Measurements from ENCODE around the gene DACT3. TPM values are rescaled to one million over a fixed set of nuclear protein-coding genes. Genes with fewer than 3 reads are reported as not detected.

The DACT3 gene
- 1 to 10 TPM in 2 of 3 donors, under 1 TPM in 1; 0.41 to 3.6 (median 1.3) TPM for polyA plus RNA-seq

GRCh38 chr19:46661020-46661731 is at the start of gene DACT3:
Gene DACT3, minus strand, starts transcription at chr19:46661182. Its CDS starts 118 bp downstream, at chr19:46661064.
- 0 to 1% (median 1%) methylated on average over 46 to 61 of the region's 61 CpGs for WGBS, 3 donors
- no peak within 1 kb of the TSS for H3K27ac ChIP-seq (ENCODE audit: low read depth, low read length)

- 78 to 79% (median 79%) methylated on average over 24 to 25 of the region's 25 CpGs for WGBS, 3 donors
- no peak overlapping the region for H3K27ac ChIP-seq (ENCODE audit: low read depth, low read length)
Measured at GRCh38 chr19:46710687-46711086, 49.7 kb upstream of the DACT3 start.

GRCh38 chr19:46704379-46705076 is 43.5 kb upstream of the DACT3 start:
- 25 to 37% (median 31%) methylated on average over 19 to 21 of the region's 21 CpGs for WGBS, 3 donors

GRCh38 chr19:46700704-46701103 is 39.7 kb upstream of the DACT3 start:
- WGBS, 3 donors: 86 to 89% (median 88%) methylated on average over 13 of the region's 13 CpGs
- H3K27ac ChIP-seq (ENCODE audit: low read depth, low read length): no peak overlapping the region

More at GRCh38 chr19:46704379-46705076, 43.5 kb upstream of the DACT3 start:
- H3K27ac ChIP-seq (ENCODE audit: low read depth, low read length): no peak overlapping the region

- WGBS, 3 donors: 89 to 94% (median 92%) methylated on average over 11 of the region's 11 CpGs
- no peak overlapping the region for H3K27ac ChIP-seq (ENCODE audit: low read depth, low read length)
Measured at GRCh38 chr19:46698395-46699321, 37.7 kb upstream of the DACT3 start.

- 16 to 44% (median 43%) methylated on average over 39 of the region's 39 CpGs for WGBS, 3 donors
- H3K27ac ChIP-seq (ENCODE audit: low read depth, low read length): no peak overlapping the region
Measured at GRCh38 chr19:46697204-46697960, 36.4 kb upstream of the DACT3 start.

- 67 to 87% (median 85%) methylated on average over 9 of the region's 9 CpGs for WGBS, 3 donors
- H3K27ac ChIP-seq (ENCODE audit: low read depth, low read length): no peak overlapping the region
Measured at GRCh38 chr19:46696866-46697203, 35.9 kb upstream of the DACT3 start.

GRCh38 chr19:46696052-46696451 is 35.1 kb upstream of the DACT3 start:
- no peak overlapping the region for H3K27ac ChIP-seq (ENCODE audit: low read depth, low read length)
- WGBS, 3 donors: 94 to 97% (median 96%) methylated on average over 10 of the region's 10 CpGs

GRCh38 chr19:46693760-46694159 is 32.8 kb upstream of the DACT3 start:
- H3K27ac ChIP-seq (ENCODE audit: low read depth, low read length): no peak overlapping the region
- WGBS, 3 donors: 93 to 96% (median 94%) methylated on average over 20 to 22 of the region's 22 CpGs

- WGBS, 3 donors: 85 to 96% (median 93%) methylated on average over 4 of the region's 4 CpGs
- H3K27ac ChIP-seq (ENCODE audit: low read depth, low read length): no peak overlapping the region
Measured at GRCh38 chr19:46692918-46693722, 32.1 kb upstream of the DACT3 start.

- H3K27ac ChIP-seq (ENCODE audit: low read depth, low read length): no peak overlapping the region
- 94 to 97% (median 96%) methylated on average over 2 of the region's 2 CpGs for WGBS, 3 donors
Measured at GRCh38 chr19:46691948-46692347, 31.0 kb upstream of the DACT3 start.

- no peak overlapping the region for H3K27ac ChIP-seq (ENCODE audit: low read depth, low read length)
- WGBS, 3 donors: 46 to 50% (median 48%) methylated on average over 2 of the region's 2 CpGs
Measured at GRCh38 chr19:46691104-46691503, 30.1 kb upstream of the DACT3 start.

- WGBS, 3 donors: 94 to 96% (median 95%) methylated on average over 14 of the region's 14 CpGs
- H3K27ac ChIP-seq (ENCODE audit: low read depth, low read length): no peak overlapping the region
Measured at GRCh38 chr19:46689358-46689757, 28.4 kb upstream of the DACT3 start.

- 91 to 96% (median 92%) methylated on average over 6 of the region's 6 CpGs for WGBS, 3 donors
- H3K27ac ChIP-seq (ENCODE audit: low read depth, low read length): no peak overlapping the region
Measured at GRCh38 chr19:46687438-46688145, 26.6 kb upstream of the DACT3 start.

GRCh38 chr19:46685189-46685588 is 24.2 kb upstream of the DACT3 start:
- 44 to 80% (median 70%) methylated on average over 2 to 3 of the region's 3 CpGs for WGBS, 3 donors
- H3K27ac ChIP-seq (ENCODE audit: low read depth, low read length): no peak overlapping the region

GRCh38 chr19:46678110-46678732 is 17.2 kb upstream of the DACT3 start:
- no peak overlapping the region for H3K27ac ChIP-seq (ENCODE audit: low read depth, low read length)
- 84 to 91% (median 87%) methylated on average over 26 of the region's 26 CpGs for WGBS, 3 donors
